ENCODE results near the gene FAF1.
"Not testable (repeated sequence)": the region's sequence is repeated elsewhere in the genome, so short reads cannot be mapped to it uniquely, and the experiment has no call there.

The FAF1 gene

GRCh38 chr1:50902419-50902818 is 57.6 kb downstream of the FAF1 start:
- H3K27ac ChIP-seq = no peak overlapping the region
- DNase-seq (ENCODE audit: low spot score) = no peak
- no peak overlapping the region for H3K4me3 ChIP-seq
- TF ChIP-seq CTCF (IDR thresholded peaks at IDR 0.05) = no peak

- Histone ChIP-seq H3K27ac (no peak overlapping the region), H3K4me3 (no peak overlapping the region)
- no peak for TF ChIP-seq CTCF (IDR thresholded peaks at IDR 0.05)
- DNase-seq (ENCODE audit: low spot score) = no peak
Observed at GRCh38 chr1:50901872-50902271, 58.2 kb downstream of the FAF1 start.

- TF ChIP-seq CTCF (IDR thresholded peaks at IDR 0.05) = no peak
- Histone ChIP-seq H3K4me3 (no peak overlapping the region), H3K27ac (no peak overlapping the region)
- DNase-seq (ENCODE audit: low spot score) = no peak
Observed at GRCh38 chr1:50898773-50899172, 61.3 kb downstream of the FAF1 start.

GRCh38 chr1:50894340-50894739 is 65.7 kb downstream of the FAF1 start:
- Histone ChIP-seq H3K27ac (no peak overlapping the region), H3K4me3 (no peak overlapping the region)
- TF ChIP-seq CTCF (IDR thresholded peaks at IDR 0.05) = no peak
- no peak for DNase-seq (ENCODE audit: low spot score)

- DNase-seq (ENCODE audit: low spot score) = no peak
- no peak for TF ChIP-seq CTCF (IDR thresholded peaks at IDR 0.05)
- H3K4me3 ChIP-seq = no peak overlapping the region
- no peak overlapping the region for H3K27ac ChIP-seq
Observed at GRCh38 chr1:50893466-50893865, 66.6 kb downstream of the FAF1 start.

GRCh38 chr1:50887555-50887954 is 72.5 kb downstream of the FAF1 start:
- H3K27ac ChIP-seq; H3K4me3 ChIP-seq; DNase-seq (ENCODE audit: low spot score): not testable (repeated sequence)

GRCh38 chr1:50880373-50880772 is 79.7 kb downstream of the FAF1 start:
- no peak overlapping the region for H3K27ac ChIP-seq
- no peak for TF ChIP-seq CTCF (IDR thresholded peaks at IDR 0.05)
- no peak for DNase-seq (ENCODE audit: low spot score)
- H3K4me3 ChIP-seq = no peak overlapping the region

GRCh38 chr1:50879137-50879536 is 80.9 kb downstream of the FAF1 start:
- TF ChIP-seq CTCF (IDR thresholded peaks at IDR 0.05) = no peak
- Histone ChIP-seq H3K4me3 (no peak overlapping the region), H3K27ac (no peak overlapping the region)
- DNase-seq (ENCODE audit: low spot score) = no peak

Measured in coronary artery (tissue), 2 donors.